GM12892 (cell line): ENCODE results near the gene YAE1.

Experiments used
- POLR2A ChIP-seq: IDR thresholded peaks from 2 replicates; pipeline ENCODE4 v1.6.1; 2011; ENCODE audit warnings: low read depth, low read length, control low read depth
- POLR2AphosphoS5 ChIP-seq: IDR thresholded peaks from 2 replicates; pipeline ENCODE4 v1.6.1; 2011; ENCODE audit warnings: low read depth, low read length, control low read depth
- TAF1 ChIP-seq: IDR thresholded peaks from 2 replicates; pipeline ENCODE4 v1.6.1; 2011; ENCODE audit warnings: low read depth, mild to moderate bottlenecking, control low read depth, low read length, borderline replicate concordance

GRCh38 chr7:39592586-39592985, 26.4 kb downstream of the YAE1 start:
- TF ChIP-seq POLR2AphosphoS5 (no peak), POLR2A (no peak), TAF1 (no peak)
